ENCODE results near the gene ARL10. TPM values are rescaled to one million over a fixed set of nuclear protein-coding genes. Genes with fewer than 3 reads are reported as not detected.

The ARL10 gene
- total and polyA plus RNA-seq, 4 donors = 0.35 to 2.2 (median 1.5) TPM

GRCh38 chr5:176420972-176421544 lies 55.8 kb downstream of the ARL10 start:
- no peak overlapping the region for H3K4me3 ChIP-seq (ENCODE audit: low read depth in 1 of 3, low read length in 3 of 3)
- no peaks in the 10 kb centered on the region for H3K9me3 ChIP-seq (ENCODE audit: control insufficient read depth in 4 of 4, low read length in 3 of 4)
- no peak overlapping the region for H3K27ac ChIP-seq (ENCODE audit: low read depth in 1 of 2, low read length in 2 of 2)
- H3K4me1 ChIP-seq (ENCODE audit: control insufficient read depth in 4 of 4, insufficient read depth in 4 of 4, low read length in 3 of 4) = peaks cover 0 to 7% (median 6%) of the 10 kb centered on the region in 4 donors
- no peaks in the 10 kb centered on the region for H3K36me3 ChIP-seq (ENCODE audit: control insufficient read depth in 4 of 4, insufficient read depth in 3 of 4, low read depth in 1 of 4, low read length in 3 of 4)
- no peak overlapping the region for H3K9ac ChIP-seq (ENCODE audit: low read depth in 1 of 2, low read length in 2 of 2)
- H3K27me3 ChIP-seq (ENCODE audit: control insufficient read depth in 4 of 4, insufficient read depth in 4 of 4, low read length in 3 of 4) = peaks cover 0 to 2% (median 0%) of the 10 kb centered on the region in 4 donors
- WGBS = 75% methylated on average over 2 of the region's 2 CpGs
- DNase-seq (ENCODE audit: low spot score) = no peak
- no peak for TF ChIP-seq HNF4A (conservative IDR thresholded peaks at IDR 0.05)
- TF ChIP-seq FOXA2 (IDR thresholded peaks at IDR 0.05) = no peak
- TF ChIP-seq EGR1 (IDR thresholded peaks at IDR 0.05; ENCODE audit: low read depth in 2 of 2) = no peak
- TF ChIP-seq ATF3 (IDR thresholded peaks at IDR 0.05) = no peak
- TF ChIP-seq REST (IDR thresholded peaks at IDR 0.05) = no peak
- no peak for TF ChIP-seq MAX (IDR thresholded peaks at IDR 0.05)
- no peak for TF ChIP-seq RXRA (IDR thresholded peaks at IDR 0.05)
- TF ChIP-seq FOXA1 (IDR thresholded peaks at IDR 0.05) = no peak

GRCh38 chr5:176424181-176424580 lies 58.9 kb downstream of the ARL10 start:
- Histone ChIP-seq H3K27ac (ENCODE audit: low read depth in 1 of 2, low read length in 2 of 2) (no peak overlapping the region), H3K4me1 (ENCODE audit: control insufficient read depth in 4 of 4, insufficient read depth in 4 of 4, low read length in 3 of 4) (no peaks in the 10 kb centered on the region), H3K4me3 (ENCODE audit: low read depth in 1 of 3, low read length in 3 of 3) (no peak overlapping the region), H3K9ac (ENCODE audit: low read depth in 1 of 2, low read length in 2 of 2) (no peak overlapping the region), H3K9me3 (ENCODE audit: control insufficient read depth in 4 of 4, low read length in 3 of 4) (no peaks in the 10 kb centered on the region), H3K36me3 (ENCODE audit: control insufficient read depth in 4 of 4, insufficient read depth in 3 of 4, low read depth in 1 of 4, low read length in 3 of 4) (no peaks in the 10 kb centered on the region), H3K27me3 (ENCODE audit: control insufficient read depth in 4 of 4, insufficient read depth in 4 of 4, low read length in 3 of 4) (peaks cover 0 to 2% (median 0%) of the 10 kb centered on the region in 4 donors)
- no peak for DNase-seq (ENCODE audit: low spot score)
- TF ChIP-seq HNF4A (conservative IDR thresholded peaks at IDR 0.05) (no peak), MAX (IDR thresholded peaks at IDR 0.05) (no peak), TAF1 (conservative IDR thresholded peaks at IDR 0.05) (no peak), YY1 (IDR thresholded peaks at IDR 0.05) (no peak), JUND (IDR thresholded peaks at IDR 0.05) (no peak), GABPA (IDR thresholded peaks at IDR 0.05 in 1 of 2, conservative IDR thresholded peaks at IDR 0.05 in 1 of 2) (no peak), CTCF (IDR thresholded peaks at IDR 0.05; ENCODE audit: low read depth, low read length, missing input control) (no peak), REST (IDR thresholded peaks at IDR 0.05) (no peak), ZBTB33 (IDR thresholded peaks at IDR 0.05) (no peak), EGR1 (IDR thresholded peaks at IDR 0.05; ENCODE audit: low read depth in 2 of 2) (no peak), RXRA (IDR thresholded peaks at IDR 0.05) (no peak), SP1 (IDR thresholded peaks at IDR 0.05) (no peak)
- WGBS = 90% methylated on average over 3 of the region's 3 CpGs
